Measurements from ENCODE around the gene MCIDAS. TPM values are rescaled to one million over a fixed set of nuclear protein-coding genes. Genes with fewer than 3 reads are reported as not detected.
A peak's percentile ranks its signal among the peaks of the same experiment; 100 is the strongest.

MCIDAS gene
- polyA plus RNA-seq, 3 donors: not detected

DNA sequence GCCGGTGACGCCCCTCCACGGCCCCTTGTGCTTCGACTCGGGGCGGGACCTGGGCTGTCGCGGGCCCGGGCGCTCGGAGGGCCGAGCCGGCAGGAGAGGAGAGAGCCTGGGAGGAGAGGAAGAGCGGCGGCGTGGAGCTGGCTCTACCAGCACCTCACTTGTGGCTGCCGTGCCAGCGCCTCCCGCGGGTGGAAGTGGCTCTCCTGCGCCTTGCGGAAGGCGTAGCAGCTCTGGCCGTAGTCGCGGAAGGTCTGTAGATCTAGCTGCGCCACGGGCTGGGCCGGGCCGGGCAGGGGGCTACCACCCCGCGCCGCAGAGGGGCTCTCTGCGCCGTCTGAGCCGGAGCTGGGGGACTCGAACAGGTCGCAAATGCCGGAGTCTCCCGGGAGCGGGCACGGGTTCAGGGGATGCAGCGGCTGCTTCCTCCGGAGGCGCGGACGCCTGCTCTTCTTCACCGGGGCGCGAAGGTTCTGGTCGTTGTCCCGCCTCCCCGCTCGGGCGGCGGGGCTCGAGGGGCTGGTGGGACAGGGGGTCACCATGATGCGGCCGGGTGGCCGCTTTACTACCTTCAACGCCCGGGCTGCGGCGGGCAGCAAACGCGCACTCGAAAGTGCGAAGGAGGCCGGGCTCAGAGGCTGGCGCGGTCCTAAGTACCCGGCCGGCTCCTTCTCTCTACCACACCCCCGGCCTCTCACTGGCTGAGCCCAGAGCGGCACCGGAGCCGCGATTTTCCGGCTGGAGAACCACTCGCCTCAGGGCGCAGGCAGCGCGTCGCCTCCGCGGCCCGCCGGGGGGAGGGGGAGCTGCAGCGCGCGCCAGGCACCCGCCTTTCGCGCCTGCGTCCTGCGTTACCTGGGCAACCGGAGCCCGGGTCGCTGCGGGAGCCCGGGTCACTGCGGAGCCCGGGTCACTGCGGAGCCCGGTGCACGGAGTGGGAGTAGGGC lies 6.1 kb upstream of the MCIDAS start, which contains the start of gene CCNO:
CCNO (minus strand) TSS at position 624 of the 944 bp plus-strand sequence; CDS start at position 539, 85 bp downstream.
- H3K27me3 Mint-ChIP-seq (ENCODE audit: low read depth in 3 of 3): peaks cover 89 to 95% (median 93%) of the 10 kb centered on the region in 3 donors
- intact Hi-C loops (cut with micrococcal nuclease): no loop called here

More for the DNA sequence above, 6.1 kb upstream of the MCIDAS start, which contains the start of gene CCNO:
- H3K4me3 ChIP-seq (replicated peaks in 1 of 3; ENCODE audit: low read depth in 2 of 3, low read length in 3 of 3): peak within 1 kb of the TSS; percentile 30 to 79 (median 44)
- peaks cover 28 to 37% of the 10 kb centered on the region in 2 donors for H3K4me1 ChIP-seq (ENCODE audit: control insufficient read depth in 1 of 2, insufficient read depth in 2 of 2, low read length in 2 of 2)
- H3K79me2 ChIP-seq (ENCODE audit: insufficient read depth, low read length): no peaks in the 10 kb centered on the region
- WGBS (ENCODE audit: insufficient coverage): under 1% methylated on average over 95 of the region's 106 CpGs
- H3K27ac ChIP-seq (ENCODE audit: low read depth in 1 of 2, low read length in 2 of 2): no peak within 1 kb of the TSS
- Mint-ChIP-seq H3K9me3 (peaks cover 0 to 36% (median 16%) of the 10 kb centered on the region in 7 donors), H3K4me1 (peaks cover 28% of the 10 kb centered on the region), H3K36me3 (peaks cover 4 to 6% of the 10 kb centered on the region in 2 donors), H3K4me3 (peak within 1 kb of the TSS; percentile 80 to 97), H3K27ac (peak within 1 kb of the TSS in 4 of 7 donors; percentile 20 to 79 (median 64))
- peaks cover 74 to 97% of the 10 kb centered on the region in 2 donors for H3K27me3 ChIP-seq (ENCODE audit: control insufficient read depth in 2 of 2, insufficient read depth in 2 of 2, low read length in 2 of 2)
- peak within 1 kb of the TSS; percentile 95 for H3K4me2 ChIP-seq (replicated peaks; ENCODE audit: extremely low read depth, low read length, poor library complexity, severe bottlenecking)
- H2AFZ ChIP-seq (ENCODE audit: insufficient read depth, low read depth, low read length, poor library complexity, severe bottlenecking): peak within 1 kb of the TSS; percentile 81
- DNase-seq: peak; percentile 11 to 52 (median 28)
- TF ChIP-seq, protein P1, sequence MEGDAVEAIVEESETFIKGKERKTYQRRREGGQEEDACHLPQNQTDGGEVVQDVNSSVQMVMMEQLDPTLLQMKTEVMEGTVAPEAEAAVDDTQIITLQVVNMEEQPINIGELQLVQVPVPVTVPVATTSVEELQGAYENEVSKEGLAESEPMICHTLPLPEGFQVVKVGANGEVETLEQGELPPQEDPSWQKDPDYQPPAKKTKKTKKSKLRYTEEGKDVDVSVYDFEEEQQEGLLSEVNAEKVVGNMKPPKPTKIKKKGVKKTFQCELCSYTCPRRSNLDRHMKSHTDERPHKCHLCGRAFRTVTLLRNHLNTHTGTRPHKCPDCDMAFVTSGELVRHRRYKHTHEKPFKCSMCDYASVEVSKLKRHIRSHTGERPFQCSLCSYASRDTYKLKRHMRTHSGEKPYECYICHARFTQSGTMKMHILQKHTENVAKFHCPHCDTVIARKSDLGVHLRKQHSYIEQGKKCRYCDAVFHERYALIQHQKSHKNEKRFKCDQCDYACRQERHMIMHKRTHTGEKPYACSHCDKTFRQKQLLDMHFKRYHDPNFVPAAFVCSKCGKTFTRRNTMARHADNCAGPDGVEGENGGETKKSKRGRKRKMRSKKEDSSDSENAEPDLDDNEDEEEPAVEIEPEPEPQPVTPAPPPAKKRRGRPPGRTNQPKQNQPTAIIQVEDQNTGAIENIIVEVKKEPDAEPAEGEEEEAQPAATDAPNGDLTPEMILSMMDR (IDR thresholded peaks at IDR 0.05): peak; percentile 23
- peak within 1 kb of the TSS; percentile 8 for H3K9ac ChIP-seq (ENCODE audit: insufficient read depth, low read length, poor library complexity, severe bottlenecking)
- H3K9me3 ChIP-seq (replicated peaks in 1 of 2; ENCODE audit: control insufficient read depth in 1 of 2, insufficient read depth in 1 of 2, low read length in 2 of 2): peaks cover 5 to 34% of the 10 kb centered on the region in 2 donors
- no peaks in the 10 kb centered on the region for H4K20me1 ChIP-seq (ENCODE audit: insufficient read depth, low read length)
- no peaks in the 10 kb centered on the region for H3K36me3 ChIP-seq (replicated peaks in 1 of 2; ENCODE audit: control insufficient read depth in 1 of 2, insufficient read depth in 2 of 2, low read length in 2 of 2)
